Spleen (tissue), 11 donors: Measurements from ENCODE around the gene ITGB5. TPM values are rescaled to one million over a fixed set of nuclear protein-coding genes. Genes with fewer than 3 reads are reported as not detected.

Experiments used
- DNase-seq: peaks from one replicate; pipeline ENCODE4 v3.0.0-alpha.2; 2020
- H3K27ac ChIP-seq, 8 donors: fragments of 200-600 bp; sonication (generic) in 7 of 8; 1 replicate in 4 of 8; 2 replicates in 4 of 8; pipeline versions ENCODE4 v1.5.0 to v1.8.0; 2016 to 2021; ENCODE audit warnings: inconsistent platforms in 4 of 8, mild to moderate bottlenecking in 4 of 8, moderate library complexity in 1 of 8
- H3K27me3 ChIP-seq, 7 donors: fragments of 200-600 bp; sonication (generic) in 6 of 7; replicated peaks in 1 of 7; 1 replicate in 4 of 7; 2 replicates in 3 of 7; pipeline versions ENCODE4 v1.5.0 to v1.8.0; 2016 to 2021; ENCODE audit warnings: inconsistent platforms in 3 of 7, mild to moderate bottlenecking in 1 of 7
- H3K36me3 ChIP-seq, 6 donors: fragments of 200-600 bp; sonication (generic) in 5 of 6; 1 replicate in 4 of 6; 2 replicates in 2 of 6; pipeline versions ENCODE4 v1.5.0 to v1.8.0; 2016 to 2021; ENCODE audit warnings: inconsistent platforms in 2 of 6
- H3K4me1 ChIP-seq, 6 donors: fragments of 200-600 bp; sonication (generic) in 5 of 6; 1 replicate in 3 of 6; 2 replicates in 3 of 6; pipeline versions ENCODE4 v1.5.0 to v1.8.0; 2016 to 2021; ENCODE audit warnings: inconsistent platforms in 3 of 6
- H3K4me3 ChIP-seq, 8 donors: fragments of 200-600 bp; sonication (generic) in 7 of 8; 1 replicate in 4 of 8; 2 replicates in 4 of 8; pipeline versions ENCODE4 v1.5.0 to v1.8.0; 2016 to 2021; ENCODE audit warnings: inconsistent platforms in 4 of 8, mild to moderate bottlenecking in 4 of 8, moderate library complexity in 2 of 8
- H3K9me3 ChIP-seq, 8 donors: fragments of 200-600 bp; sonication (generic) in 7 of 8; 1 replicate in 4 of 8; 2 replicates in 4 of 8; pipeline versions ENCODE4 v1.5.0 to v1.8.0; 2016 to 2021; ENCODE audit warnings: inconsistent platforms in 4 of 8
- POLR2A ChIP-seq, 3 donors: fragments of 450-650 bp; IDR thresholded peaks; one replicate each; pipeline ENCODE4 v1.5.1; 2017; ENCODE audit warnings: antibody characterized with exemption in 3 of 3, mild to moderate bottlenecking in 1 of 3
- POLR2AphosphoS5 ChIP-seq, 3 donors: sonication (generic); formaldehyde crosslinking; IDR thresholded peaks; one replicate each; pipeline ENCODE4 v1.5.1; 2017; ENCODE audit warnings: antibody characterized with exemption in 3 of 3
- WGBS, 5 donors: extraction: QIAGEN DNeasy Blood & Tissue Kit in 3 of 5; methylation state at CpG; one replicate each; pipeline versions ENCODE4 v1.1.5 to v1.1.7; 2013 to 2018; 5-methylcytosine and 5-hydroxymethylcytosine counted together
- intact Hi-C: fragments of 100-400 bp; cut with DNase I; formaldehyde crosslinking; loops from one replicate; pipeline ENCODE4 v1.15.0; 2023; ENCODE audit warnings: low total_unique reads
- polyA plus RNA-seq, 3 donors: library from polyadenylated mRNA; stranded (reverse); fragments of 200-250 nt; gene quantifications; one replicate each; pipeline ENCODE4 v1.2.1, GENCODE V29; 2013
- total RNA-seq, 7 donors: library from RNA; depleted of rRNA in 3 of 7; stranded (reverse); fragments of >200 nt in 3 of 7; fragmentation: NEBNext Ultra II Directional in 4 of 7; extraction: Animal tissue kit (Norgen Biotek cat#: 25700) in 4 of 7; gene quantifications; one replicate each; pipeline versions ENCODE4 v1.1.0 to v1.2.1, GENCODE V29; 2016 to 2021
- TF ChIP-seq, protein P1 (sequence below), 11 experiments: fragments of 200-600 bp in 7 of 11; fragments of 450-650 bp in 4 of 11; sonication (generic) in 4 of 11; IDR thresholded peaks in 8 of 11; conservative IDR thresholded peaks in 3 of 11; 1 replicate in 7 of 11; 2 replicates in 4 of 11; pipeline versions ENCODE4 v1.4.0 to v1.8.0; 2016 to 2021; ENCODE audit warnings: antibody characterized with exemption in 11 of 11, inconsistent platforms in 4 of 11, mild to moderate bottlenecking in 1 of 11
- donor health status: healthy with polysubstance abuse.
- donor health status: DM: no; HTN: no; CAD: no; lungs with moderate emphysema.
- donor health status: DM: no; HTN: no; CAD: no.
- donor health status: Bipolar disorder and iron deficiency.
- donor health status: healthy.
- donor health status: DM: no; HTN: no; CAD: no.
- donor health status: DM: yes; HTN: yes; CAD: no.

Gene ITGB5
- total and polyA plus RNA-seq, 10 donors = 7.4 to 227 (median 108) TPM

DNA sequence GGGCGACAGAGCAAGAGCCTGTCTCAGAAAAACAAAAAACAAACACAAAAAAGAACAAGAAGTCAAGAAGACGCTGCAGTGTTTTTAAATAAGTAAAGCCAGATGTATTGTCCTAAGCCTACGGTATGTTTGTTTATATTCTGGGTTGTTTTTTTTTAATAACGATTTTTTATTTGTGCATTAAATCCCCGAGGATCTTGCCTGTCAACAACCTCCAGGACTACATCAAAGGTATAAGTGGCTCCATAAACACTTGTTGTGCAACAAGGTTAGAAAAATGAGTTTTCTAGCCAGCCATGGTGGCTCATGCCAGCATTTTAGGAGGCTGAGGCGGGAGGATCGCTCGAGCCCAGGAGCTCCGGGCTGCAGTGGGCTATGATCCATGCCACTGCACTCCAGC lies 26.1 kb downstream of the ITGB5 start:
- 82 to 90% (median 87%) methylated on average over 9 of the region's 9 CpGs for WGBS, 5 donors
- DNase-seq = no peak
- intact Hi-C loops = no loop called here
- H3K27me3 ChIP-seq = no peaks in the 10 kb centered on the region
- H3K4me1 ChIP-seq = peaks cover 4 to 43% (median 21%) of the 10 kb centered on the region in 6 donors
- no peaks in the 10 kb centered on the region for H3K9me3 ChIP-seq
- no peak for TF ChIP-seq POLR2A (IDR thresholded peaks at IDR 0.05)
- no peak for TF ChIP-seq POLR2AphosphoS5 (IDR thresholded peaks at IDR 0.05)
- TF ChIP-seq, protein P1, sequence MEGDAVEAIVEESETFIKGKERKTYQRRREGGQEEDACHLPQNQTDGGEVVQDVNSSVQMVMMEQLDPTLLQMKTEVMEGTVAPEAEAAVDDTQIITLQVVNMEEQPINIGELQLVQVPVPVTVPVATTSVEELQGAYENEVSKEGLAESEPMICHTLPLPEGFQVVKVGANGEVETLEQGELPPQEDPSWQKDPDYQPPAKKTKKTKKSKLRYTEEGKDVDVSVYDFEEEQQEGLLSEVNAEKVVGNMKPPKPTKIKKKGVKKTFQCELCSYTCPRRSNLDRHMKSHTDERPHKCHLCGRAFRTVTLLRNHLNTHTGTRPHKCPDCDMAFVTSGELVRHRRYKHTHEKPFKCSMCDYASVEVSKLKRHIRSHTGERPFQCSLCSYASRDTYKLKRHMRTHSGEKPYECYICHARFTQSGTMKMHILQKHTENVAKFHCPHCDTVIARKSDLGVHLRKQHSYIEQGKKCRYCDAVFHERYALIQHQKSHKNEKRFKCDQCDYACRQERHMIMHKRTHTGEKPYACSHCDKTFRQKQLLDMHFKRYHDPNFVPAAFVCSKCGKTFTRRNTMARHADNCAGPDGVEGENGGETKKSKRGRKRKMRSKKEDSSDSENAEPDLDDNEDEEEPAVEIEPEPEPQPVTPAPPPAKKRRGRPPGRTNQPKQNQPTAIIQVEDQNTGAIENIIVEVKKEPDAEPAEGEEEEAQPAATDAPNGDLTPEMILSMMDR (IDR thresholded peaks at IDR 0.05 in 8 of 11, conservative IDR thresholded peaks at IDR 0.05 in 3 of 11) = no peak
- no peaks in the 10 kb centered on the region for H3K36me3 ChIP-seq
- no peak overlapping the region for H3K4me3 ChIP-seq
- peak overlapping the region in 6 of 8 donors; percentile 18 to 65 (median 38) for H3K27ac ChIP-seq

DNA sequence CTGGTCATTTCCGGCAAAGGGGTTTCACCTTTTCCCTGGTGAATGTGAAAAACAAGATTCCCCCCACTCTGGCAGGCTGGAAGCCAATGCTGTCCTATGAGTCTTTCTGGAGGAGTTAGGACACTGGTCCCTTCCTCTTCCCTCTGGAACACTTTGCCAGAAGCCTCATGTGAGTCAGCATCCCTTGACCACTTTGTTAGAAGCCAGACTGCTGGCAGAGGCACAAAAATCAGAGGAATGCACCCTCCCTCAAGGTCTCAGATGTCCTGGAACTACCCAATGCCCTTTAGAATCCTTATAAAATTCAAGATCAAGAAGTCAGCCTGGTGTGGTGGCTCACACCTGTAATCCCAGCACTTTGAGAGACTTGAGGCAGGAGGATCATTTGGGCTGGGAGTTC lies 26.6 kb downstream of the ITGB5 start:
- TF ChIP-seq, protein P1 (IDR thresholded peaks at IDR 0.05 in 8 of 11, conservative IDR thresholded peaks at IDR 0.05 in 3 of 11) = no peak
- TF ChIP-seq POLR2AphosphoS5 (IDR thresholded peaks at IDR 0.05) = peak in 1 of 3 donors; percentile 66
- Histone ChIP-seq H3K36me3 (no peaks in the 10 kb centered on the region), H3K27ac (peak overlapping the region in 6 of 8 donors; percentile 18 to 65 (median 38)), H3K27me3 (no peaks in the 10 kb centered on the region), H3K4me1 (peaks cover 4 to 43% (median 21%) of the 10 kb centered on the region in 6 donors), H3K9me3 (no peaks in the 10 kb centered on the region), H3K4me3 (no peak overlapping the region)
- DNase-seq = no peak
- intact Hi-C loops = no loop called here
- WGBS, 5 donors = 56 to 72% (median 58%) methylated on average over 1 of the region's 1 CpG

- Histone ChIP-seq H3K27ac (peak overlapping the region; percentile 19 to 76 (median 66)), H3K4me1 (peaks cover 4 to 43% (median 21%) of the 10 kb centered on the region in 6 donors), H3K4me3 (no peak overlapping the region), H3K9me3 (no peaks in the 10 kb centered on the region), H3K36me3 (peaks cover 0 to 4% (median 0%) of the 10 kb centered on the region in 6 donors), H3K27me3 (no peaks in the 10 kb centered on the region)
- TF ChIP-seq, protein P1 (IDR thresholded peaks at IDR 0.05 in 8 of 11, conservative IDR thresholded peaks at IDR 0.05 in 3 of 11) = no peak
- TF ChIP-seq POLR2A (IDR thresholded peaks at IDR 0.05) (no peak), POLR2AphosphoS5 (IDR thresholded peaks at IDR 0.05) (no peak)
- 77 to 85% (median 85%) methylated on average over 7 of the region's 7 CpGs for WGBS, 5 donors
- no peak for DNase-seq
- intact Hi-C loops = no loop called here
Observed at GRCh38 chr3:124859025-124859424, 28.1 kb downstream of the ITGB5 start.

DNA sequence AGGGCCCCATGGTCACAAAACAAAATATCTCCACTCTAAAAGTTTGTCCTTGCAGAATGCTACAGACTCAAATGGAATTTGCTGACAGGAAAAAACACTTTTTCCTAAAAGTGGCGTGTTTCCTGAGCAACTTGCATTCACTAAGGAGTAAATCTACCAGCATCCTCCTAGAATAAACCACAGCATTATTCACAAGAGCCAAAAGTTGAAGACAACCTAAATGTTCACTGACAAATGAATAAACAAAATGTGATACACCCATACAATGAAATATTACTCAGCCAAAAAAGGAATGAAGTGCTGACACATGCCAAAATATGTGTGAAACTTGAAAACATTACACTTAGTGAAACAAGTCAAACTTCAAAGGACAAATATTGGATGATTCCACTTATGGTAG lies 28.9 kb downstream of the ITGB5 start:
- TF ChIP-seq POLR2AphosphoS5 (IDR thresholded peaks at IDR 0.05) = no peak
- no peak for TF ChIP-seq POLR2A (IDR thresholded peaks at IDR 0.05)
- TF ChIP-seq, protein P1 (IDR thresholded peaks at IDR 0.05 in 8 of 11, conservative IDR thresholded peaks at IDR 0.05 in 3 of 11) = no peak
- no peak overlapping the region for H3K4me3 ChIP-seq
- no peak for DNase-seq
- 36 to 66% (median 42%) methylated on average over 1 of the region's 1 CpG for WGBS, 5 donors
- no peaks in the 10 kb centered on the region for H3K9me3 ChIP-seq
- H3K27ac ChIP-seq = peak overlapping the region; percentile 19 to 76 (median 66)
- peaks cover 0 to 5% (median 0%) of the 10 kb centered on the region in 6 donors for H3K36me3 ChIP-seq
- peaks cover 4 to 40% (median 21%) of the 10 kb centered on the region in 6 donors for H3K4me1 ChIP-seq
- H3K27me3 ChIP-seq = no peaks in the 10 kb centered on the region
- intact Hi-C loops = no loop called here
